AG04450 (cell line): ENCODE results near the gene DET1. TPM values are rescaled to one million over a fixed set of nuclear protein-coding genes. Genes with fewer than 3 reads are reported as not detected.
"Not testable (repeated sequence)": the region's sequence is repeated elsewhere in the genome, so short reads cannot be mapped to it uniquely, and the experiment has no call there.

Experiments
- CTCF ChIA-PET: fragments of 300-600, 350-600 bp; formaldehyde crosslinking; extraction: SDS; loops from one replicate; lab custom pipeline; 2022; ENCODE audit warnings: antibody characterized with exemption, inconsistent platforms; lab: Charles Lee
- POLR2A ChIA-PET: fragments of 350-600 bp; formaldehyde crosslinking; extraction: SDS; loops from one replicate; lab custom pipeline; 2021; ENCODE audit warnings: antibody characterized with exemption, inconsistent platforms; lab: Yijun Ruan, JAX
- DNase-seq: peaks from one replicate; pipeline ENCODE4 v3.0.0-alpha.2; 2011; ENCODE audit warnings: low read depth, low spot score
- H3K27ac ChIP-seq: one replicate; pipeline ENCODE4 v1.5.1; 2012; ENCODE audit warnings: low read depth, low read length, control low read depth
- H3K27me3 ChIP-seq: one replicate; pipeline ENCODE4 v1.6.0; 2012; ENCODE audit warnings: low read length; ENCODE audit not compliant: control insufficient read depth, insufficient read depth
- H3K4me3 ChIP-seq: 2 replicates; pipeline ENCODE4 v1.5.1; 2011; ENCODE audit warnings: mild to moderate bottlenecking, low read depth, low read length, control low read depth
- H3K9me3 ChIP-seq: 2 replicates; pipeline ENCODE4 v1.5.1; 2012; ENCODE audit warnings: low read length; ENCODE audit not compliant: control insufficient read depth, insufficient read depth
- CTCF ChIP-seq: IDR thresholded peaks from 2 replicates; pipeline ENCODE4 v1.5.1; 2011; ENCODE audit warnings: low read depth, low read length, control low read depth, inconsistent platforms
- polyA plus RNA-seq: library from polyadenylated mRNA; depleted of rRNA; stranded (reverse); fragments of >200 nt; gene quantifications from 2 replicates; pipeline ENCODE4 v1.2.3, GENCODE V29; 2011

Gene DET1
- polyA plus RNA-seq, 1 experiment, result 7.3 TPM

- Histone ChIP-seq H3K9me3 (no peaks in the 10 kb centered on the region), H3K27me3 (no peaks in the 10 kb centered on the region), H3K27ac (no peak overlapping the region), H3K4me3 (no peak overlapping the region)
- ChIA-PET POLR2A (no interaction called here), CTCF (no interaction called here)
- TF ChIP-seq CTCF, result 0 out of 2 replicates have a peak, but pooled peaks have one; percentile 15
- DNase-seq, result no peak
Measured at GRCh38 chr15:88479169-88479568, 67.3 kb downstream of the DET1 start.

DNA sequence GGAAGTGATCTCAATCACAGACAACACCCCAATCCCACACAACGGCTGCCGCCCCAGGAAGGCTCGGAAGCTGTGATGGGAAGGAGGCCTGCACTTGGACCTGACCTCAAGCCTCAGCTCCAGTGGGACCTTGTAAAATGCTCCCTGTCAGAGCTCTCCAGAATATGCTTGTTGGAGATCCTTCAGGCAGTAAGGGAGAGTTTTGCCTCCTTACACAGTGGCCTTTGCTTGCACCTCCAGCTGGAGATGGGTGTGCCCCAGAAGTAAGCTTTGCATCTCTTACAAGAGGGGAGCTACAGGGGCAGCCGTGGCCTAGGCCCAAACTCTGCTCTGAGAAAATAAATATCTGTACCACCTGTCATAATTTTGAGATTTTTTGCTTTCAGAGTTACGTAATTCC, 68.6 kb downstream of the DET1 start:
- Histone ChIP-seq H3K4me3 (no peak overlapping the region), H3K27me3 (no peaks in the 10 kb centered on the region), H3K27ac (no peak overlapping the region), H3K9me3 (no peaks in the 10 kb centered on the region)
- no peak for TF ChIP-seq CTCF
- no peak for DNase-seq
- ChIA-PET CTCF (interaction anchor here (1.2 to 2.1 kb wide), 8 partner anchors 11 to 357 kb away, joined by 3 to 16 read pairs (median 4); partner anchors contain the start of genes AEN, MRPL46 and MRPS11), POLR2A (no interaction called here)

DNA sequence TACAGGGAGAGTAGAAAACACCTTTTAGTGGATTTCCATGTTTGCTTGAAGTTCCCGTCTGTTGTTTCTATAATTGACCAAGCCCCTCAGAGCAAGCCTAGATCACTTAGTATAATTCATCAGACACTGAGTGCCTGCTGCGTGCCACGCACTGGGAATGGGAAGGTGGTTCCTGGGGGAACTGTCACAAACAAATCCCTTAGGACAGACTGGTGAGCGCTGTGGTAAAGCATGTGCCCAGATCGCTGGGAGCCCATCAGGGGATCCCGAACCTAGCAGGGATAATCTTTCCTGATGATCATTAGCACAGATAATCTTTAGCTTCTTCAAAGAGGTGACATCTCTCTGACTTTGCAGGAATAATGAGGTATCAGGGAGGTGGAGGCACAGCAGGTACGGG, 69.4 kb downstream of the DET1 start:
- ChIA-PET CTCF (interaction anchor here (1.0 to 2.1 kb wide), 10 partner anchors 9 to 358 kb away, joined by 3 to 16 read pairs (median 4); partner anchors contain the start of genes AEN, MRPL46 and MRPS11), POLR2A (interaction anchor here (0.9 kb wide), 1 partner anchor 9 kb away, joined by 4 read pairs; the partner anchor contains the start of gene MRPS11)
- TF ChIP-seq CTCF, result no peak
- Histone ChIP-seq H3K4me3 (no peak overlapping the region), H3K9me3 (no peaks in the 10 kb centered on the region), H3K27me3 (no peaks in the 10 kb centered on the region), H3K27ac (no peak overlapping the region)
- DNase-seq, result no peak

- CTCF ChIA-PET, result interaction anchor here (1.0 to 2.1 kb wide), 9 partner anchors 9 to 358 kb away, joined by 3 to 16 read pairs (median 4); partner anchors contain the start of genes AEN, MRPL46 and MRPS11
- no peaks in the 10 kb centered on the region for H3K9me3 ChIP-seq
- TF ChIP-seq CTCF, result peak; percentile 66
- POLR2A ChIA-PET, result interaction anchor here (0.9 kb wide), 1 partner anchor 9 kb away, joined by 4 read pairs; the partner anchor contains the start of gene MRPS11
- H3K27ac ChIP-seq, result no peak overlapping the region
- H3K27me3 ChIP-seq, result no peaks in the 10 kb centered on the region
- H3K4me3 ChIP-seq, result no peak overlapping the region
- peak; percentile 23 for DNase-seq
Measured at GRCh38 chr15:88476635-88477060, 69.8 kb downstream of the DET1 start.

GRCh38 chr15:88473661-88474293, 72.7 kb downstream of the DET1 start:
- POLR2A ChIA-PET, H3K27ac ChIP-seq, DNase-seq, H3K27me3 ChIP-seq, H3K4me3 ChIP-seq, H3K9me3 ChIP-seq: not testable (repeated sequence)
- CTCF ChIA-PET, result interaction anchor here (2.1 kb wide), 1 partner anchor 141 kb away, joined by 10 read pairs; no protein-coding TSS in a partner anchor
